Measurements from ENCODE around the gene ZNF346.

- TF ChIP-seq CTCF (conservative IDR thresholded peaks at IDR 0.05; ENCODE audit: low read length) (no peak), EZH2phosphoT487 (IDR thresholded peaks at IDR 0.05; ENCODE audit: borderline replicate concordance, low read depth, low read length) (no peak)
These were observed 90.2 kb downstream of the ZNF346 start for GRCh38 chr5:177112589-177113220.
